ENCODE data around the gene PPP5C.
"Not testable (repeated sequence)": the region's sequence is repeated elsewhere in the genome, so short reads cannot be mapped to it uniquely, and the experiment has no call there.

PPP5C gene

GRCh38 chr19:46435689-46436088, 88.8 kb downstream of the PPP5C start:
- not testable (repeated sequence) for DNase-seq
